NCI-H2081 treated with DMSO at 0.1 percent for 48 hours (cell line): ENCODE data around the gene ARHGAP18.
"Not testable (repeated sequence)": the region's sequence is repeated elsewhere in the genome, so short reads cannot be mapped to it uniquely, and the experiment has no call there.

Experiments used
- DNase-seq: peaks from one replicate; lab custom pipeline; 2025; lab: John Stamatoyannopoulos, UW

The ARHGAP18 gene

DNA sequence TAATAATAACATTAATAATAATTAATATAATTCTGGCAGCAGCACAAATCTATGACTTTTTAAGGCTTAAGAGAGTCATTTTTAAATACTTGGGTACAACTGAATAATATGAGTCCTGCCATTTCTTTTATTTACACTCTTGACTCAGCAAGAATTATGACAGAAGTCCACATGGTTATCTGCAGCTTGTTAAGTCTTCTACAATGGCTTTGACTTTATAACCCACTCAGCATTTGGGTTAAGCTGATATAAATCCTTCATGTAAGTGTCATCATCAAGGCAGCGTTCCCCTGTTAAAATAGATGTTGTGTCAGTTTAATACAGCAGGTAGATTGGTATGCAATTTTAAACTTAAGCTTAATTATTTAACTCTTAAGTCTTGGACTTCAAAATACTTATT is 131.7 kb downstream of the ARHGAP18 start:
- DNase-seq, result no peak

DNA sequence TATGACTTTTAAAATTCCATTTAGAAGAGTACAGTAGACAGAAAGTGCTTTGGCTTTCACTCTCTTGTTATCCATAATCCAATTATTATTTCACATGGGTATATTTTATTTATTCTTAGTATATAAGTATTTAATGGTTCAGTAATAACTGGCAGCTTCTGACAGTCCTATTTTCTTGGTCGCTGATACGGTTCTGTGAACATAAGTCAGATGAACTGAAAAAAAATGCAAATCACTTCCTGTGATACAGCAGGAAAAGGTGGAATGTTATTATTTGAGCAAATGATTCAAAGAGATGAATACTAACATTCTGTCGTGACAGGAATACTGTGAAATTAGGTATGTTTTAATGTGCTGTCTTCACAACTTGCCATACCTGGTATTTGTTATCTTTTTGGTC is 132.3 kb downstream of the ARHGAP18 start:
- DNase-seq, result no peak

DNA sequence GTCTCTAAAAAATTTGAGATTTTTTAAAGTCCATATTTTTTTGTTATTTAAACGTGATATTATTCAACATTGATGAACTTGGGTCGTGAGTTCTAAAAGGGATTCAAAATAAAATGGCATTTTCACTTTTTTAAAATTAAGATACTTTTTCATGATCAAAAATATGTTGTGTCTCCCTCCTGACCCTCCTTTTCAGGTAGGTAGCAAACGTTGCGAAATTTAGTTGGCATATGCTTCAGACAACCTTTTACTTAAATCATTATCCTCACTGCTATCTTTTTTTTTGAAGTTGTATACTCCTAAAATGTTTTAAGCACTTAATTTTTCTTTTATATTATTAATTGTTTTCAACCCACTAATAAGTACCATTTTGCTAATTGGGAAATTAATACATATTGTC is 133.5 kb downstream of the ARHGAP18 start:
- no peak for DNase-seq

DNA sequence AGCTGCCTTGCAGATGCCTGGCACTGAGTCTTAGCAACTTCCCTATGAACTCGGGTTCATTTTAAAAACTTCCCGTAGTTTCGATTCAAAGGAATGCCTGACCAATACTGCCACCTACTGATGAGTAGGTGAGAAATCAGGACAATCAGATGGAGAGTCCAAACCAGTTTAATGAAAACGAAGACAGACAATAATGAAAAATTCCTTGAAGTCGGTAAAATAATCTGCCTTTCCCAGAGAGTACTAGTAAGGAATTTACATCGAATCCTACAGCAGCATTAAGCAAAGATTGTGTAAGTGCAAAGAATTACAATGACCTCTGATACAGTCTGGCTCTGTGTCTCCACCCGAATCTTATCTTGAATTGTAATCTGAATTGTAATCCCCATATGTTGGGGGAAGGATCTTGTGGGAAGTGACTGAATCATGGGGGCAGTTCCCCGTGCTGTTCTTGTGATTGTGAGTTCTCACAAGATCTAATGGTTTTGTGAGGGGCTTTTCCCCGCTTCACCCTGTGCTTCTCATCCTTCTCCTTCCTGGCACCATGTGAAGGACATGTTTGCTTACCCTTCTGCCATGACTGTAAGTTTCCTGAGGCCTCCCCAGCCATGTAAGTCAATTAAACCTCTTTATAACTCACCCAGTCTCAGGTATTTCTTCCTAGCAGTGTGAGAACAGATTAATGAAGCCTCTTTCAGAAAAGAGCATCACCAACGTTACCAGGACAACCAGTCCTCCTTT is 134.4 kb downstream of the ARHGAP18 start:
- no peak for DNase-seq

DNA sequence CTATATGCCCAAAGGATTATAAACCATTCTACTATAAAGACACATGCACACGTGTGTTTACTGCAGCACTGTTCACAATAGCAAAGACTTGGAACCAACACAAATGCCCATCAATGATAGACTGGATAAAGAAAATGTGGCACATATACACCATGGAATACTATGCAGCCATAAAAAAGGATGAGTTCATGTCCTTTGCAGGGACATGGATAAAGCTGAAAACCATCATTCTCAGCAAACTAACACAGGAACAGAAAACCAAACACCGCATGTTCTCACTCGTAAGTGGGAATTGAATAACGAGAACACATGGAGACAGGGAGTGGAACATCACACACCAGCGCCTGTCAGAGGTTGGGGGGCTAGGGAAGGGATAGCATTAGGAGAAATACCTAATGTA is 135.4 kb downstream of the ARHGAP18 start:
- not testable (repeated sequence) for DNase-seq

DNA sequence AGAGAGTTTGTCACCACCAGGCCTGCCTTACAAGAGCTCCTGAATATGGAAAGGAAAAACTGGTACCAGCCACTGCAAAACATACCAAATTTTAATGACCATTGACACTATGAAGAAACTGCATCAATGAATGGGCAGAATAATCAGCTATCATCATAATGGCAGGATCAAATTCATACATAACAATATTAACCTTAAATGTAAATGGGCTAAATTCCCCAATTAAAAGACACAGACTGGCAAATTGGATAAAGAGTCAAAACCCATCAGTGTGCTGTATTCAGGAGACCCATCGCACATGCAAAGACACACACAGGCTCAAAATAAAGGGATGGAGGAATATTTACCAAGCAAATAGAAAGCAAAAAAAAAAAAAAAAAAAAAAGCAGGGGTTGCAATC is 139.0 kb downstream of the ARHGAP18 start:
- not testable (repeated sequence) for DNase-seq

DNA sequence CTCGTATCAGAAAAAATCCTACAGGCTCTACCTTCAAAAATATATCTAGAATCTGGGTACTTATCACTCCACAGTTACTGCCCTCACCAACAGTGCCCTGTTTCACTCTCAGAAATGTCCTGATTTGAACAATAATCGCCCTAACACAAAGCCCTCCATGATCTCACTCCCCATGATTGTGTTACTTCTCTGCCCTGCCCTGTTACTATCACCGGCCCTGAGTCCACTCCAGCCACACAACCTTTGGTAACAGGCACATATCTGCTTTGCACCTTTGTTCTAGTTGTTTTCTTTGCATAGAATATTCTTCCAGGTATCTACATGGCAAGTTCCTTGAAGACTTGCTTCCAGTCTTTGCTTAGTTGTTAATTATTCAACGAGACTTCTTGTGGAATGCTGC is 142.0 kb downstream of the ARHGAP18 start:
- DNase-seq, result no peak

DNA sequence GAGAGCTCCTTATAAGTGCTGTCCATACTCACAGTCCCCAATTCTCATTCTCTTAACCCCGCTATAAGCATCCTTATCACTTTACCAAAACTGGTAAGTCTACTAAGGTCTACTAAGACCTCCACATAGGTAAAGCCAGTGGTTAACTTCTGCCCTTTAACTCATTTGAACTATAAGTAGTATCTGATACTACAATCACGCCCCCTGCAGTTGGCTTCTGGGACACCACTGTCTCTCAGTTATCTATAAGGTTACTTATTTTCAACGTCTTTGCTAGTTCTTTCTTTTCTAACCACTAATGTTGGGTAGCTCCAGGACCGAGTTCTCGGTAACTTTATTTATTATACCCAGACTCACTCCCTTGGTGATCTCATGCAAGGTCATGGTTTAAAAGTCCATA is 142.6 kb downstream of the ARHGAP18 start:
- DNase-seq, result no peak

DNA sequence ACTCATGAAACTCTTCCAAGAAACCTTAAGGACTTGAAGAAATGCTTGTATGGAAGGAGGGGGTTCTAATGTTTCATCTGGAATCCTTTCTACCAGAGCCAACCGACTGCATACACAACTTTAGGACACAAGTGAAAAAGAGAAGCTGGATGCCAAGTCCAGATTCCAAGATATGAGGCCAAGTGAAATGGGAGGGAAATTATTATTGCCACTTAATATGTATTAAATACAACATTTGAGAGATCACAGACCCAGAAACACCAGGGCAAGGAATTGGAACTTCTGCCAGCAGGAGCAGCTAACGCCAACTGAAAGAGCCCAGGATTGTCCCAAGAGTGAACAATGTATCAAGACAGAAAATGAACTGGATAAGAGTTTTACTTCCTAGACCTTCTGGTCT is 144.2 kb downstream of the ARHGAP18 start:
- DNase-seq, result no peak

DNA sequence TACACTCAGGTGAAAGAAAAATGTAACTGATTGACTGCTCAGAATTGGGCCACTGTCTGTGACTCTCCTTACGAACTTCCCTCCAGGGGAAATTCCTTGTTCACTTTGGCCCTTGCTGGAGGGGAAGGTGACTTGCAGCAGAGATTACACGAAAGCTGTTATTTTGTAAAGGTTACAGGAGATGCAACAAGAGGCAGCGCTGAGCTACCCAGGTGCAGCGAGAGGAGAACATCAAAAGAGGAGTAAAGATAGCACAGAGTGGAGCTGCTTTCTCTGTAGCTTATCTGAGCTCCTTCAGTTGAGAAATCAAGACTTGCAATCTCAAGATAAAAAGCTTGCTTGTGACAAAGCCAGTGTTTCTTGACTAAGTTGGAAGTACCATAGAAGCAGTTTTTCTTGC is 144.6 kb downstream of the ARHGAP18 start:
- no peak for DNase-seq

DNA sequence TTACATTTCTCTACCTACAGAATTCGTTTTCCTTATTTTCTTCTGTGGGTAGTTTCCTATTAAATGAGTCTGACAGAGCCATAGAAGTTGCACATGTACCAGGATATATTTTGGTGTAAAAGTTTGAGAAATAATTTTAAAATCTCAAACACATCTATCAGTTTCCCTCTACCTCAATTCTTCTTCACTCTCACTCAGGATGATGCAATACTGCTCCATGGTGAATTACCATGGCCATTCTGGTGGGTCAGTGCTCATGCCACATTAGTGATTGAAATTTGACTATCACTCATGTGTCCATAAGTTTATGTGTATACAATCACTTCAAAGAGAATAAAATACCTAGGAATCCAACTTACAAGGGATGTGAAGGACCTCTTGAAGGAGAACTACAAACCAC is 151.7 kb downstream of the ARHGAP18 start:
- DNase-seq, result no peak

DNA sequence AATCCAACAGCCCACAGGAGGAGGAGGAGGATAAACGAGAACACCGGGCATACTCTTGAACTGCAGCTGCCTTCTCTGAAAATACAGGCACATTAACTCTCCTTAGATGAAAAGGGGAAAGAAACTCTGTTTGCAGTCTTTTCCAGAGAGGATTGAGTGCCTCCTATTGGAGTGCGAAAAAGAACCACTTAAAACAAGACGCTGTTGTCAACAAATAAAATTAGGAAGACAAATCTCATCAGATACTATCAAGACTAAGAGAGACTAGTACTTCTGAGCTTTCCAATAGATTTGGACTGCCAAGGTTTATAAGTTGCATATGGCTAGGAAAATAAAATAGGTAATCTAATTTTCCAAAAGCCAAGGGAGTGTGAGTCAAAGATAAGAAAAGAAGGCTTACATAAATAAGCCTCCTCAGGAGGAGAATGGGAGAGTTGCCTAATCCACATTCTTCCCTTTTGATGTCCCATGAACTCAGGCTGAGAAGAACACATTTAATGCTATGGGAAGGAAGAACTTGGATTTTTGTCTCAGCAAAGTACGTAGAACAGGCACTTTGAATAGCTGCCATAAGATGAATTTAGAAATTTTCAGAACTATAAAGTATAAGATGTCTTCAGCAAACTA is 154.7 kb downstream of the ARHGAP18 start:
- no peak for DNase-seq

DNA sequence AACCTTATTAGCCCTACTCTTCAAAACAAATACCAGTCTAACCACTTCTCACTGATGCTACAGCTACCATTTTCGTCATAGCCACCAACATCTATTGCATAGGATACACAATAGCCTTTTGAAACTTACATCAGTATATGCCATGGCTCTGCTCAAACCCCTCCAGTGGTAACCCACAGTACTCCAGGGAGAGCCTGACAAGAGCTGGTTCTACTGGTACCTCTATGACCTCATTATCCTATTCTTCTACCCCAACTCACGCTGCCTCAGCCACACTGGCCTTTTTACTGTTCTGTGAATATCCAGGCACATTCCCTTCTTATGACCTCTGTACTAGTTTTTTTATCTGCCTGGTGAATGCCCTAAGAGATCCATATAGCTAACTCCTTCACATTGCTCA is 157.6 kb downstream of the ARHGAP18 start:
- DNase-seq, result no peak

DNA sequence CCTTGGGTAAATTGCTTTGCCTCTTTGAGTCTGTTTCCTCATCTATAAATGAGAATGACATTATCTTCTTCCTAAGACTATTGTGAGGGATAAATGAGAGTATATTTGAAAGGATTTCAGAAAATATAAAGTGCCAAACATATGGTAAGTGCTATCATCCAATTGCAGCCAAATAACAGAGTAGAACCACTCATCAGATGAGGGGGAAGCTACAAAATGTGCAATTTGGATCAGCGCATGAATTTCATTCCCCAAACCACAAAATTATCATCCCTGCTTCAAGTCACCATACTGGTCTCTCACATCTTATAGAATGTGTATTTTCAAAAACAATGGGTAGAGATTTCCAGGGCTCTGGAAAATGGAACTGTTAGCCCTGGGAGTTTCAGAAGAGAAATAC is 158.5 kb downstream of the ARHGAP18 start:
- no peak for DNase-seq

DNA sequence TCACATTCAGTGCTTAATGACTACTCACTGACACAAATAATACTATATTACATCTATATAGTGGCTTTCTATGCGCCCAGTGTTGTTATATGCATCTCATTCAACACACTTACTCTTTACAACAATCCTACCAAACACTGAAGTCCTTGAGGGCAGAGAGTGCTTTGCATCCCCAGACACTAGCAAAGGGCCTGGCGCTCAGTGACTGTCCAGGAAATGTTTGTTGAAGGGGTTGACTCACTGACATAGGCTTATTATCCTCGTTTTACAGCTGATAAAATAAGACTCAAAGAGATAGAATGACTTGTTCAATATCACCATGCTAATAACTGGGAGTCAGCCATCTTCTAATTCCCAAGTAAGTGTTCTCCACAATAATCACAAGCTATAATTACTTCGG is 163.3 kb downstream of the ARHGAP18 start:
- no peak for DNase-seq

DNA sequence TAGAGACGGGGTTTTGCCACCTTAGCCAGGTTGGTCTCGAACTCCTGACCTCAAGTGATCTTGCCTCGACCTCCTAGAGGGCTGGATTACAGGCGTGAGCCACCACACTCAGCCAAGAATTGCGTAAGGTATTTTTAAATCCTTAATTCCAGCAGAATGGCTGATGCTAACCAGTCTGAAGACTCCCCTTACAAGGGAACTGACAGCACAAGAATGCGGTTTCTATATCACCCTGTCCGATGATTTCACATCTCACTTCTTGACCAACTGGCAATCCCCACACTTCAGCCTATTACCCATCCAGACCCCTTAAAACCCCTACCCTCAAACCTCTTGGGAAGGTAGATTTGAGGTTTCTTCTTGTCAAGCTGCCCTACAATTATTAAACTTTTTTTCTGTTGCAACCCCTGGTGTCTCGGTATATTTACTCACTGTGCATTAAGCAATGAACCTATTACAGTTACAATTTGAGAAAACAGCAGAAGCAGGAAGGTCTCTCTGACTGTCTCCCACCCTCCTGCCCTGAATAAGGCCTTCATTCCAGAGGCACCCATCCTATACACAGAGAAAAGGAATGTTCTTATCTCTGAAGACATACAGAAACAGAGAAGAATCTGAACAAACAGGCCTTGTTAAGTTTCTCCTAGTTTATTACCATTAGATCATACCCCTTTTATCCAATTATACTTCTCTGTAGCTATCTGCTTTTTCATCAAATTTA is 164.9 kb downstream of the ARHGAP18 start:
- DNase-seq, result no peak

DNA sequence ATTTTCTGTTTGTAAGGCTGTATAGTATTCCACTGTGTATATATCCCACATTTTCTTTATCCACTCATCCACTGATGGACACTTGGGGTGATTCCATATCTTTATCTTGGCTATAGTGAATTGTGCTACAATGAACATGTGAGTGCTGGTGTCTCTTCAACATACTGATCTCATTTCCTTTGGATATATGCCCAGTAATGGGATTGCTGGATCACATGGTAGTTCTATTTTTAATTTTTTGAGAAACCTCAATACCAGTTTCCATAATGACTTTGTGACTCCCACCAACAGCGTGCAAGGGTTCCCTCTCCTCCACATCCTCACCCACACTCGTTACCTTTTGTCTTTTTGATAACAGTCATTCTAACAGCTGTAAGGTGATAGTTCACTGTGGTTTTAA is 166.0 kb downstream of the ARHGAP18 start:
- no peak for DNase-seq

DNA sequence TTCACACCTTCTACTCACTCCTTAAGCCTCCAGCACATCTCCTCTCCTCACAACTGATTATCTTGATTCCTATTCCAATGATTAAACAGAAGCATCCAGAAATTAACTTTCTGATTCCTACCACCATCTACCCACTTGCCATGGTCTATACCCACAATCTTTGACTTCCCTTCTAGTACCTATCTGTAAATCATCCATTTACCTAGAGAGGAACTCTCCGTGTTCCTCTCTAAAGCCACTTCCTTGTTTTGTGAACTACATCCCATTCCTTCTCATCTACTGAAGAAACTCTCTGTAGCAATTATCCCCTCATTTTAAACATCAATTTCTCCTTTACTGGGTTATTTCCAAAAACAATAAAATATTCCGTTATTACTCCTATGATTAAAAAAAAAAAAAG is 167.3 kb downstream of the ARHGAP18 start:
- DNase-seq, result no peak

DNA sequence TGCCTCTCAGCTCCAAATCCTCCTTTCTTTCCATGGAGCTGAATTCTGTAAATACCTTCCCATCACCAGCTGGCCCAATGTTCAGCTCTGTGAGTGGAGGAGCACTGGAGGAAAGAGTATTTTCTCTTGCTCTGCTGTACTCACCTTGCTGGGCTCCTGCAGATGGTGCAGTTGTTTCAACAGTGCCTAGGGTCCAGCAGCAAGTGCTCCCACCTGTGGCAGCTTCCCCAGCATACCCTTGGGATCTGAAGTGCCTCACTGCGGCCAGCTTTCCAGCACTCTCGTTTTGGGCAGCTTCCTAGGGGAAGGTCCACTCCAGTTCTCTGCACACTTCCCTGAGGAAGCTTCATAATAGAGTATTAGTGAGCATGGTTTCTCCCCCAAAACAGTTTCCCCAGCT is 170.9 kb downstream of the ARHGAP18 start:
- no peak for DNase-seq

DNA sequence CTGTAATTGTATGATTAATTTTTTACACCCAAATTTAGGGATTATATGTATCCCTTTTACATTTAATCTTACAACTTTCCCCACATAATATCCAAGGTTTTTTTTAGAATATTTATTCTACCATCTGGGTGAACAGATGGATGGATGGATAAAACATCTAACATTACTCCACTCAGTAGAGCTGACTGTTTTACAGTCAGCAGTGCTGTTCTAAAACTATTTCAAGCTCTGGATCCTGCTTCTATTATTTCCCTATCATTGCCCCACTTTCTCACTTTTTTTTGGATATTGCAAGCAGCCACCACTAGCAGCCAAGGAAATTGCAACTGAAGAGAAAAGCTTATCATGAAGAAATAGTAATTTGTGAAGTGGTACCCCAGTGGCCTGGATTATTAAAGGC is 173.7 kb downstream of the ARHGAP18 start:
- DNase-seq, result no peak

DNA sequence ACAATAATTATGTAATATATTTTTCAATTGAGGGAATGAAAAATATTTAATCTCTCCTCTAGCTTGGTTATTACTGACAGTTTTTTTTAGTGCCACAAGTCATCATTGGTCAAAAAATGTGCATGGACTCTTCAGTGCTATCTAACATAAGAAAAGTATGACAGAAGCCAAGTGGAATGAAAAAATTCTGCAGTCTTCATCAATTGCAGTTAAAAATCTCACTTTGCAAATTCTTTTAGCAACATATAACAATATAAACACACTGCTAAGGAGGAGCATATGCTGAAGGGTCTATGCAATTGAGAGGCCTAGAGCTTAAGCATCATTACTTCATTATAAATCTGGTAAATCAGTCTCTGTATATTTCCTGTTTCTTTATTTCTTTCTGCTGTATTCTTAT is 175.1 kb downstream of the ARHGAP18 start:
- DNase-seq, result no peak
